RCC 7860 (cell line): ENCODE data around the gene SPON1.
"Not testable (repeated sequence)": the region's sequence is repeated elsewhere in the genome, so short reads cannot be mapped to it uniquely, and the experiment has no call there.

ENCODE experiments used
- DNase-seq: peaks from one replicate; pipeline ENCODE4 v3.0.0-alpha.2; 2015; ENCODE audit warnings: low spot score
- FAIRE-seq: peaks from 2 replicates; lab custom pipeline; 2012; peaks lifted over from hg19 to GRCh38; lab: Jason Lieb, UNC

Gene SPON1

GRCh38 chr11:13974631-13975030, 12.1 kb downstream of the SPON1 start:
- DNase-seq (no peak), FAIRE-seq (no peak)

- no peak for FAIRE-seq
- DNase-seq, result no peak
Observed at GRCh38 chr11:13983081-13983751, 20.7 kb downstream of the SPON1 start.

DNA sequence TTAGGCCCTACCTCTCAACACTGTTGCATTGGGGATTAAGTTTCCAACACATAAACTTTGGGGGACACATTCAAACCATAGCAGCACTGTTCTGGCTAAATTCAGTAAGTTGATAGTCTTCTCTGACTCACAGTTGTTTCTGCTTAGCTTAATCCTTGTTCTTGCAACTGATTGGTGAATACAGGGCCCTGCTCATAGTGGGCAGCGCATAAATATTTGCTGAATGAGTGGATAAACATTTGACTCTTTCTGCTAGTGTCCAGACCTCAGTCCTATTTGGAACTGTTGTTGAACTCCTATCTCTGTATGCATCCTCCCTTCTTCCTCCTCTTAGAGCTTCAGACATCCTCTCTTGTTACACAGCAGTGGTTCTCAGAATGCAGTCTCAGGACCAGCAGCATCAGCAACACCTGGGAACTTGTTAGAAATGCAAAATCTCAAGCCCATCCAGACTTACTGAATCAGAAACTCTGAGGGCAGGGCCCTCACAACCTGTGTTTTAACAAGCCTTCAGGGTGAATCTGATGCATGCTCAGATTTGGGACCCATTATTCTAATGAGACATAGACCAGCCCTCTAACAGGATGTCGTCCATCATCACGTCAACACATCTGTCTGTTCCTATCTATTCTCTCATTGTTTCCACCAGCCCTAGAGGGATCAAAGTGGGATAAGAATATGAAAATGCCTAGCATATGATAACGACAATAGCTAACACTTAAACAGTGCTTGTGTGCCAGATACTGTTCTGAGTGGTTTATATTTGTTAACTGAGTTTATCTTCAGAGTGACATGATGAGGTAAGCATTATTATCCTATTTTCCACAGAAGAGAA, 22.3 kb downstream of the SPON1 start:
- DNase-seq, result no peak
- FAIRE-seq, result no peak

DNA sequence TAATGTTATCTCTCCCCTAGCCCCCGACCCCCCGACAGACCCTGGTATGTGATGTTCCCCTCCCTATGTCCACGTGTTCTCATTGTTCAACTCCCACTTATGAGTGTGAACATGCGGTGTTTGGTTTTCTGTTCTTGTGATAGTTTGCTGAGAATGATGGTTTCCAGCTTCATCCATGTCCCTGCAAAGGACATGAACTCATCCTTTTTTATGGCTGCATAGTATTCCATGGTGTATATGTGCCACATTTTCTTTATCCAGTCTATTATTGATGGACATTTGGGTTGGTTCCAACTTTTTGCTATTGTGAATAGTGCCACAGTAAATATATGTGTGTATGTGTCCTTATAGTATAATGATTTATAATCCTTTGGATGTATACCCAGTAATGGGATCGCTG, 24.2 kb downstream of the SPON1 start:
- FAIRE-seq, DNase-seq: not testable (repeated sequence)

DNA sequence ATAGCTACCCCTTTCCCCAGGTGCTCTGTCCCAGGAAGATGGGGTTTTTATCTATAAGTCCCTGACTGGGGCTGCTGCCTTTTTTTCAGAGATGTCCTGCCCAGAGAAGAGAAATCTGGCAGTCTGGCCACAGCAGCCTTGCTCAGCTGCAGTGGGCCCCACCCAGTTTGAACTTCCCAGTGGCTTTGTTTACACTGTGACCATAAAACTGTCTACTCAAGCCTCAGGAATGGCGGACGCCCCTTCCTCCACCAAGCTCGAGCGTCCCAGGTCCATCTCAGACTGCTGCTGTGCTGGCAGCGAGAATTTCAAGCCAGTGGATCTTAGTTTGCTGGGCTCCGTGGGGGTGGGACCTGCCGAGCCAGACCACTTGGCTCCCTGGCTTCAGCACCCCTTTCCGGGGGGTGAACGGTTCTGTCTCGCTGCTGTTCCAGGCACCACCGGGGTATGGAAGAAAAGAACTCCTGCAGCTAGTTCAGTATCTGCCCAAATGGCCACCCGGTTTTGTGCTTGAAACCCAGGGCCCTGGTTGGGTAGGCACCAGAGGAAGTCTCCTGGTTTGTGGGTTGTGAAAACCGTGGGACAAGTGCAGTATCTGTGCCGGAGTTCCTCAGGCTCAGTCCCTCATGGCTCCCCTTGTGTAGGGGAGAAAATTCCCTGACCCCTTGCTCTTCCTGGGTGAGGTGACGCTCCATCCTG, 29.8 kb downstream of the SPON1 start:
- not testable (repeated sequence) for DNase-seq, FAIRE-seq

- FAIRE-seq (no peak), DNase-seq (no peak)
Observed at GRCh38 chr11:13993096-13993765, 30.7 kb downstream of the SPON1 start.

- FAIRE-seq (no peak), DNase-seq (no peak)
Observed at GRCh38 chr11:13997881-13998280, 35.4 kb downstream of the SPON1 start.

DNA sequence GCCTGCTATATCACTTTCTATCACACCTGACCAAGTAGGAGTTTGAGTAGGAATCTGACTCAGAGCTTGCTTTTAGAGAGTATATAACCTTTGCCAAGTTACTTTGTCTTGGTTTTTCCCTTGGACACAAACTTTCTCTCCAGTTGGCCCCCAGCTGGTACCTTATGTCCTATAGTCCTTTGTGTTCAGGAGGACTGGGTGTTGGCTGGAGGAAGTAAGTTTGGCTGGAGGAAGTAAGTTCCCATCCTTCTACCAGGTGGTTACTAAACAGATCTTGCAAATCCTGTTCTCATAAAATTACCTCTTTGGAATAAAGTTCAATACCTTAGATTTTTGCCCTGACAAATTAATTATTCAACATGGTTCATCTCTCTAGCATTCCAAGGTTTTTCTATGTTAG, 37.2 kb downstream of the SPON1 start:
- no peak for FAIRE-seq
- DNase-seq, result no peak

GRCh38 chr11:14001597-14001996, 39.1 kb downstream of the SPON1 start:
- DNase-seq, result no peak
- FAIRE-seq, result no peak

DNA sequence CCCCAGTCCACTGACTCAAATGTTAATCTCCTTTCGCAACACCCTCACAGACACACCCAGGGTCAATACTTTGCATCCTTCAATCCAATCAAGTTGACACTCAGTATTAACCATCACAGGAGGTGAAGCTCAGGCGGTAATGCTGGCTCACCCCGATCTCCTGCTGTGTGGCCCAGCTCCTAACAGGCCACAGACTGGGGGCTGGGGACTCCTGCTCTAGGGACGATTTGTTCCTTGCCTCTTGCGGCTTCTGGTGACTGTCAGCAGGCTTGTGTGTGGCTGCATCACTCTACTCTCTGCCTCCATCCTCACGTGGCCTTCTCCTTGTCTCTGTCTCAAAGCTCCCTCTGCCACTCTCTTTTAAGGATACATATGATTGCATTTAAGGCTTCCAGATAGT, 45.0 kb downstream of the SPON1 start:
- DNase-seq, result no peak
- no peak for FAIRE-seq

GRCh38 chr11:14010665-14011064, 48.1 kb downstream of the SPON1 start:
- DNase-seq (no peak), FAIRE-seq (no peak)

- DNase-seq, result no peak
- no peak for FAIRE-seq
Observed at GRCh38 chr11:14012846-14013245, 50.3 kb downstream of the SPON1 start.

- FAIRE-seq (no peak), DNase-seq (peak; percentile 68)
Observed at GRCh38 chr11:14015711-14016110, 53.2 kb downstream of the SPON1 start.

GRCh38 chr11:14018441-14018840, 55.9 kb downstream of the SPON1 start:
- no peak for DNase-seq
- no peak for FAIRE-seq

DNA sequence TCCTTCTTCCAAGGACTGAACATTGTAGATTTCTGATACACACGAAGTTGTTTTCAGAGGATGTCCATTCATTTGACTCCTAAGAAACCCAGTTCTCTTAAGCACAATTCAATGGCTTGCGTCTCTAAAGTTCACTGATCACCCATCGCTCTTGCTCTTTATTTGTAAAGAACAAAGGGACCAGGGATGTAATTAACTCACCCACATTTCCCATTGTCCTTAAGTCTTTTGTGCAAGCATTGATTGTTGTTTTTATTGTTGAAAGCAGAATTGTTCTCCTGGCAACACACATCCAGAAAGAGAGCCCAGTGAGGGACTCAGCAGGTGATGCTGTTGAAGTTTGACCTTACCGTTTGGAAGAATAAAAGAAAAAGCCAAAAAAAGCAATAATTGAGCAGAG, 59.2 kb downstream of the SPON1 start:
- no peak for FAIRE-seq
- no peak for DNase-seq

DNA sequence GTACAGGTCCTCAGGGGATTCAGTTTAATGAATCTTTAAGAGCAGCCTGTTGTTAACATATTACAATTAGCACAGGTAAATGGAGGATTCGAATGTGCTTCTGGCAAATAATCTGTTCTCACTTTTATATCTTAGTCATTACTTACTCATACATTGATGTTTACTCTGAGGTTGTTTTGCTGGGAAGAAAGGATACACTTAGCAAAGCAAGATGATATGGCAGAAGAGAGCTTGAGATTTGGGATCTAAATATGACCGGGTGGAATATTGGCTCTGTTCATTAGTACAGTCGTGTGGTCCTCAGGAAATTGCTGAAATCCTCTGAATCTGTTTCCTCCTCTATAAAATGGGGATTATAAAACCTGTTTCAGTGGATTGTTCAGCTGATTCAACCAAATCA, 59.7 kb downstream of the SPON1 start:
- FAIRE-seq (no peak), DNase-seq (no peak)

- FAIRE-seq, result no peak
Observed at GRCh38 chr11:14022821-14023220, 60.3 kb downstream of the SPON1 start.

GRCh38 chr11:14026961-14027360, 64.4 kb downstream of the SPON1 start:
- FAIRE-seq, result no peak

More at GRCh38 chr11:14022821-14023220, 60.3 kb downstream of the SPON1 start:
- no peak for DNase-seq

GRCh38 chr11:14027525-14027924, 65.0 kb downstream of the SPON1 start:
- no peak for DNase-seq
- no peak for FAIRE-seq

More at GRCh38 chr11:14026961-14027360, 64.4 kb downstream of the SPON1 start:
- DNase-seq, result no peak

DNA sequence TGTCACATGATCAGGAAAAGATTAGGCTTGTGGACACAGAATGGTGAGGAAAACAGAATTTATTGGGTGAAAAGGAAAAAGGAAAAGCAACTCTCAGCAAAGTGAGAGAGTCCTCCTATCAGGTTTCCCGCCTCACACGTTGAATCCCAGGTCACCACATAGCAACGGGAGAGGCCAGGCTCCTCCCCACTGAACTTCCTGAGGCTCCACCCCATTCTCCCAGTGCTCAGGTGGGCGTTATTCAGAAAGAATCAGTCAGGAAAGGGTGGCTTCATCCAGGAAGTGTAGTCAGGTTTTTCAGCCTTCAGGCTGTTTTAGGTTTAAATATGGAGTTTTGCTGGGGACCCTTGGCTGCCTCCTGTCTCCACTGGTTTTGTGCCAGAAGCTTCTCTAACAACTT, 66.9 kb downstream of the SPON1 start:
- FAIRE-seq, result no peak

More for the DNA sequence above, 66.9 kb downstream of the SPON1 start:
- no peak for DNase-seq
